Activated CD4-positive, CD25-positive, alpha-beta regulatory T cell treated with anti-CD3 and anti-CD28 coated beads, Interleukin-2, amount 50 U/mL, for 24 hours (primary cell): ENCODE measurements around the gene RGS16.

Experiments
- ATAC-seq, 2 donors: fragments of 150-1000 bp; cut with Tn5 transposase; one replicate each; pipeline ENCODE4 v1.10.0; 2021; ENCODE audit warnings: mild to moderate bottlenecking in 1 of 2, moderate library complexity in 1 of 2

The RGS16 gene

GRCh38 chr1:182607566-182607965 lies 3.4 kb upstream of the RGS16 start:
- no peak for ATAC-seq

DNA sequence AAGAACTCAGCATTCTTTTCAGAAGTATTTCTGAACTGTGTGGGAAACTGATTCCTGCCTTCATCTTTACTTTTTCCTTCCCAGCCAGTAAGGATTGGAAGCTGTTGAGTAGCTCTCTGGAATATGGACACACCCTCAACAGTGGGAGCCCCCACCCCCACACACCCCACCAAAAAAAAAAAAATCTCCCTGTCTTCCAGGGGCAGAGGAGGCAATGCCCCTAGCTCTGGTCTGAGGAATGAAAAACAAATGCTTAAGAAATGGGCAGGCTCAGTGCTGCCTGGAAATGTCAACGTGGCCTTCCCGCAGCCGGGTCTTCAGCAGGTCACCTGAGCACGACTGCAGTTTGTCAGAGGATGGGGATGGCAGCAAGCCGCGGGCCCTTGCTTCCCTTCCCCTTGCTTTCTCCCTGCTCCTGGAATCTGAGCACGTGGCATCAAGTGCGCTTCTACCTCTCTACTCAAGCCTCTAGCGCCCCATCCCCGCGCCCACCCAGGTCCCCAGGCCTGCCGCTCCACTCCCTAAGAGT lies 479 bp downstream of the RGS16 start:
- peak; percentile 2 to 9 for ATAC-seq

- peak; percentile 11 to 31 for ATAC-seq
These were observed 1.1 kb downstream of the RGS16 start for GRCh38 chr1:182602935-182603645.

DNA sequence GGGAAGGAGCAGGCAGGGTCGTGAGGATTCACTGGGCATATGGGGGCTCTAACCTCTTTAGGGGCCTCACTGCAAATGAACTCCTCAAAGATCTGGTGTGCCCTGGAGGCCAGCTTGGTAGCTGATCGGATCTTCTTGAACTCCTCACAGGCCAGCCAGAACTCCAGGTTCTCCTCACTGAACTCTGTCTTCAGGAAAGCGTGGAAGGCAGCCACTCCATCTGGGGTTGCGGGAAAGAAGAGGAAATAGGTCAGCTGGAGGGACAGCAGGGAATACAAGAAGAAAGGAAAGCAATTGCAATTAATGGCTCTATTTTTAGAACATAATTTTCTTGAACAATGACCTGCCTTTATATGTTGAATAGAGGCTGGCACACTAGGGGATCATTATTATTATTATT lies 2.3 kb downstream of the RGS16 start:
- ATAC-seq = no peak

DNA sequence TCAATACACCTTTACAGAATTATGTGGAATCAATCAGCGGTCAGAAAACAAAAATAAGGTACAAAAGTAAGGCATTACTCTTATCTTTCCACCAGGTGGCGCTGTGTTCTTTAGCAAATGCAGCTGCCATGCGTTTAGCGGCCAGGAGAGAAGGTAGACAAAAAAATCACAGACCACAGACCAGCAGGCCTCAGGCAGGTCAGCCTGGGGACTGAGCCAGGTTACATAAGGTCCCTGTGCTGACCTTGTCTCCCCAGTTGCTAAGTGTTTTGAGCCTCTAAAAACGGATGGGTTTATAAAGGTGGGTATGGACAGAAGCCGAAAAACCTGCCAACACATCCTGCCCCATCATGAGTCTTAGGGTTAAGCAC lies 2.8 kb downstream of the RGS16 start:
- ATAC-seq = no peak

DNA sequence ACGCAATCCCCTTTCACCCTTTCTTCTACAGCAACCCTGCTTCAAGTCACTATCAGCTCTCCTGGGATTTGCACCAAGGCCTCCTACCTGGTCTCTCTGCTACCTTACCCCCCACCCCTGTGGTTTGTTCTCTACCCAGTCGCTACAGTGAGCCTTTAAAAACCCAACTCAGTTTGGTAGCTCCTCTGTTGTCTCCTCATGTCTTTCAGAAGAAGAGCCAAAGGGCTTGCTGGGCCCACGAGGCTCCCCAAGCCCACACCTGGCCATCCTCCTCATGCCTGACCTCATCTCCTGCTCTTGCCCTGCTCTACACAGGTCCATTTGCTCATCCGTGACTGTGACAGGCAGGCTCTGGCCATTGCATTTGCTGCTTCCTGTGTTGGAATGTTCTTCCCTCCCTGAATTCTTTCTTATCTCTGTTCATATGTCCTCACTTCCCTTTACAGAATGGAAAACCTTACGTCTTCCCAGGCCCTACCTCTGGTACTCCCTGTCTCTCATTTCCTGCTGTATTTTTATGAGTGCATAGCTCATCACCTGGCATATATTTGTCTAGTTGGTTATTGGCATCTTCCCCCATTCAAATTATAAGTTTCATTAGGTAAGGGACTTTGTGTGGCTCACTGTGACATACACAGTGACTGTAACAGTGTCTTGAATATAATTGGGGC lies 3.3 kb downstream of the RGS16 start:
- ATAC-seq = no peak

- no peak for ATAC-seq
These were observed 4.0 kb downstream of the RGS16 start for GRCh38 chr1:182600036-182600713.

- no peak for ATAC-seq
These were observed 4.8 kb downstream of the RGS16 start for GRCh38 chr1:182599339-182599738.

DNA sequence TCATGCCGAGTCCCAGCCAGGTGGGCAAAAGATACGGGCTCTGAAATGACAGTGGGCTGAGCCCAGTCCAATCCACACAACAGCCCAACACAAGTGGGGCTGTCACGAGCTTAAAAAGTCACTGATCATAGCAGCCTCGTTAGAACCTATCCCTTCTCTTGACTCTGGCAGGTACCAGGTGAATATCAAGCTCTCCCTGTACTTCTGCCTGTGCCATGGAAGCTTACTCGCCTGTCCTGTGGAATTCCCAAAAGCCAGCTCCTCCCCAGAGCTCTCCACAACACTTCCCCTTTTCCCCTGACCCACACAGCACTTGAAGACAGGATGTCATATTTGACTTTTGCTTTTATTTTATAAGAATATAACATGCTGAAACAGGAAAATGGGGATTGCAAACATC lies 5.9 kb downstream of the RGS16 start:
- ATAC-seq = no peak

DNA sequence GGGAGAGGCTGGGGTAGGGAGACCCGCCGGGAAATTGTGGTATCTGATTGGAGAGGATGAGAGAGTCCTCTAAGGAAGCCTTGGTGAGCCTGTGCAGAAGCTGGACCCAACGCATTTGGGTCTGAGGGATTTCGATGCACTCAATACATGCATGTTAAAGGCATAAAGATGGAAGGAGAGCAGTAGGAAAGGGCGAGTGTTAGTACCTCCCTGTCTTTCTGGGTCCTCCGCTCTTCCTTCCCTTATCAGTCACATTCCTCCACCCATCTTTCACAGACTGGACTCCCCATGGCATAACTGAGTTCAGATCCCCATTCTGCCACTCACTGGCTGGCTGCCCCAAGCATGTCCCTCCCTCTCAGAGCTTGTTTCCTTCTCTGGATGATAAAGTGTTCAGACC lies 7.3 kb downstream of the RGS16 start:
- ATAC-seq = no peak

DNA sequence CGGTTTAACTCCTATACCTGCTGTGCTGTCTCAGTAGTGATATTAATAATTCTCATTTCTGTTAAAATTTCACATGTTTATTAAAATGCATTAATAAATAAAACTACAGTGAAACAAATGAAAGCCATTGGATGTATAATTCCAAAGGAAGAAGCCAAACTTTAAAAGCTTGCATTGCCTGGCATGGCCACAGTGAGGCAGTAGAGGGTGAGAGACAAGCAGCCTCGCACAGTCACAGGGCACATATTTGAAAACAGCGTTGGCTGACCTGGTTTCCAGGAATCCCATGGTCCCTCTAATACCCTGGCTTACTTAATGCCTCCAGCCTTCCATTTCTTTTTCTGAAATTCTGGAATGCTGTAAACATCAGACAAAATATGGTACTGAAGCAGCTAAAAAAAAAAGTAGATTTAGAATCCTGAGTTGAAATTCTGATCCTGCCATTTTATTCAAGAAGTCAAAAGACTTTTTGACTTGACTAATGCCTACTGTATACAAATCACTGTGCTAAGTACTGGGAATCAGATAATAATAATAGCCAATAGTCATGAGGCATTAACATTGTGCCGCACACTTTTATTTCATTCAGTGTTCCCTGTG lies 8.4 kb downstream of the RGS16 start:
- peak in 1 of 2 donors; percentile 44 for ATAC-seq

GRCh38 chr1:182589931-182590330 lies 14.3 kb downstream of the RGS16 start:
- ATAC-seq = no peak

DNA sequence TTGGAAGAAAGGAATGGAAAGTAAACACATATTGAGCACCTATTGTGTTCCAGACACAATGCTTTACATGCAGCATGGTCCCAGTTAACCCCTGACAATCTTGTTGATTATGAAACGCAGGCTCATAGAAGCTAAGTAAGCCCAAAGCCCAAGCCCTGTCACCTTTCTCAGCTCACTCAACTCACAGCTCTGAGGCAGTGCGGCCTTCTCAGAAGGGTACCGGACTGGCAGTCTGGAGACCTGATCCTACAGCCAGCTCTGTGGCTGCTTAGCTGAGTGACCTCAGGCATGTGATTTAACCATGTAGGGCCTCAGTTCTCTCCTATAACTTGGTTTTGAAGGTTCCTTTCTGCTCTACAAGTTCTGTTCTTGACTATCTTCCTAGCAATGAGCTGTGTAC lies 14.7 kb downstream of the RGS16 start:
- ATAC-seq = no peak

DNA sequence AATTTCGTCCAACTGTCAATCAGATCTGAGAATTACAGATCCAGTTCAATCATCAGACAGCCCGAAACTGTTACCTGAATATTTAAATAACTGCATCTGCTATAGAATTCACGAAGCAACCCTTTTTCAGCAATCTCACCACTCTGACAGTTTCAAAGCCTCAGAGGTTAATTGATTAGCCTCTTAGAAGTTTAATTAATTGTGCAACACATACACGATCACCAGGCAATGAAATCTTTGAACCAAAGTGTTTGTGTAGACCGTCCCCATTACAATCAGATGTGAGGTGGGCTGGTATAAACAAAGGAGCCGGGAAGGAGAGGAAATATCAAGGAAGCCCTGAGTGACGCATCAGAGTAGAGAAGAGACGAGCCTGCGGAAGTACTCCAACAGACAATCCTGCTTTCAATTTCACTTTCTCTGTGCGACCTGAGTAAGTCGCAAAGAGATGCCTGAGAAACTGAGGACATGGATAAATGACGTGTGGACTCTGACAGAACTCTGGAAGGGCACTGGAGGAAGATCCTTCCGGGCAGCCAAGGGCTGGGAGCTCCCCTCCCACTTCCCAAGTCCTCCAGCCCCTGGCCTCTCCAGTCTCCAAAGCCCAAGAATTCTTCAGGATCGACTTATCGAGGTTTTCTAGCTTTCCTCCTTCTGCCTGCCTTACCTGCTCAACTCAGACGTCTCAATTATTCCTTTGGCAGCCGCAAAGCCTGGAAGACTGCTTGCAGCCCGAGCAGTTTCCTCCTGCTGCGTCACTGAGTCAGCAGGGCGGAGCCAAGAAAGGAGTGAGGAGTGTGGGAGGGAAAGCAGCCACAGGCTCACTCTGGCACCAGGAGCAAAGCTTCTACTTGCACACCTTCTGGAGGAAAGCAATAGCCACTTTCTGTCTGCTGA lies 15.4 kb downstream of the RGS16 start, which contains the start of gene RNASEL:
Gene RNASEL, minus strand, starts transcription at position 757 of the 897 bp plus-strand sequence. CDS start 2,450 bp downstream, outside the sequence.
- ATAC-seq = peak; percentile 86 to 88

GRCh38 chr1:182587666-182588499 lies 16.3 kb downstream of the RGS16 start:
- no peak for ATAC-seq

- no peak for ATAC-seq
These were observed 17.1 kb downstream of the RGS16 start for GRCh38 chr1:182587093-182587492.

DNA sequence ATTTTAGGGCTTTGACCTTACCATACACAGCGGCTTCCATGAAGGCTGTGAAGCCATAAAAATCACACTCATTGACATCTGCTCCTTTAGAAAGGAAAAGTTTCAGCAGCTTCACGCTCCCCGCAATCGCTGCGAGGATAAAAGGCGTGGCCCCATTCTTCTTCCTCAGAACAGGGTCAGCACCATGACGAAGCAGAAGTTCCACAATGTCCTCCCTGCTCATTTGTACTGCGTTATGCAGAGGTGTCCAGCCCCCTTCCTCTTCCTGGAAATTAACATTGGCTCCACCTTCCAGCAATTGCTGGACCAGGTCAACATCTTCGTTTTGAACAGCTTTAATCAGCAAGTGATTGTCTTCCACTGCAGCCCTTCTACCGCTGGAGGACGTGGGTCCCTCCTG lies 17.8 kb downstream of the RGS16 start:
- no peak for ATAC-seq

DNA sequence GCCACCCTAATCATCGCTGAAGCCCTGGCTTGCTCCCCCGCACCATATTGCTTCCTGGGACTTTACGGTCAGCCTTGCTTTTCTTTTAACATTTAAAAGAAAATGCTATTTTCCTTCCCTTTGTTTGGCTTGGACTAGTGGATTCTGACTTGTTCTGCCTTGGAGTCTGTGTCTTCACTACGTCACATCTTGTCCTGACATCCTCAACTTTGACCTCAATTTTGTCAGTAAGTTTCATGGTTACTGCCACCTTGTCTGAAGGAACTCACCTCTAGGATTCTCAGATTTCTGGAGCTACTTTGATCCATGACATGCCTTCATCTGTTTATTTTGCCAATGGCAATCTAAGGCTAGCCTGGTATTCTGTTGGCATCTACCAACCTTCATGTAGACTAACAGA lies 19.4 kb downstream of the RGS16 start:
- no peak for ATAC-seq

- ATAC-seq = no peak
These were observed 23.5 kb downstream of the RGS16 start for GRCh38 chr1:182580736-182581135.

- no peak for ATAC-seq
These were observed 28.5 kb downstream of the RGS16 start for GRCh38 chr1:182575540-182576149.

DNA sequence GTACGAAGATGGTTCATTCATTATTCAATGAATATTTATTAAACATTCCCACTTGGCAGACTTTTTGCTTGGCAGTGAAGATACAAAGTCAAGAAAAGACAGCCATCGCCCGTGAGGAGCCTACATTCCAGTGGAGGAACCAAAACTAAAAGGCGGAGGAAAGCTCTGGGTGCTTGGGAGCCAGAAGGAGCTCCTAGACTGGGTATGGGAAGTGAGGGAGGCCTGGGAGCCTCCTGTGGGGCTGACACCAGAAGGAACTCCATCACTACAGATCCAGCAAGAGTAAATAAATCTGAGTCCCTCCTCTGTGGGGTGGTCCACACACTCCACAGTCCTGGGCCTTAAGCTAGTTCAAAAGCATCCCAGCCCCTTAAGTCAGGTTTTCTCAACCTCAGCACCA lies 30.0 kb downstream of the RGS16 start:
- ATAC-seq = no peak
